ENCODE results near the gene IFI6. TPM values are rescaled to one million over a fixed set of nuclear protein-coding genes. Genes with fewer than 3 reads are reported as not detected.

IFI6 gene
- total and polyA plus RNA-seq, 4 donors: 5.9 to 339 (median 169) TPM

- Histone ChIP-seq H3K27ac (ENCODE audit: low read depth in 1 of 2, low read length in 2 of 2) (no peak overlapping the region), H3K36me3 (ENCODE audit: control insufficient read depth in 4 of 4, insufficient read depth in 3 of 4, low read depth in 1 of 4, low read length in 3 of 4) (no peaks in the 10 kb centered on the region), H3K4me1 (ENCODE audit: control insufficient read depth in 4 of 4, insufficient read depth in 4 of 4, low read length in 3 of 4) (no peaks in the 10 kb centered on the region), H3K27me3 (ENCODE audit: control insufficient read depth in 4 of 4, insufficient read depth in 4 of 4, low read length in 3 of 4) (no peaks in the 10 kb centered on the region), H3K9me3 (ENCODE audit: control insufficient read depth in 4 of 4, low read length in 3 of 4) (no peaks in the 10 kb centered on the region), H3K9ac (ENCODE audit: low read depth in 1 of 2, low read length in 2 of 2) (no peak overlapping the region), H3K4me3 (ENCODE audit: low read depth in 1 of 3, low read length in 3 of 3) (no peak overlapping the region)
- WGBS: 93% methylated on average over 8 of the region's 8 CpGs
- no peak for DNase-seq (ENCODE audit: low spot score)
- TF ChIP-seq TAF1 (conservative IDR thresholded peaks at IDR 0.05) (no peak), FOXA2 (IDR thresholded peaks at IDR 0.05) (no peak), SP1 (IDR thresholded peaks at IDR 0.05) (no peak), MAX (IDR thresholded peaks at IDR 0.05) (no peak)
Measured at GRCh38 chr1:27646676-27647075, 25.3 kb downstream of the IFI6 start.

GRCh38 chr1:27645071-27645415, 26.9 kb downstream of the IFI6 start:
- TF ChIP-seq YY1 (IDR thresholded peaks at IDR 0.05): no peak
- TF ChIP-seq ZBTB33 (IDR thresholded peaks at IDR 0.05): no peak
- TF ChIP-seq JUND (IDR thresholded peaks at IDR 0.05): no peak
- TF ChIP-seq RAD21 (IDR thresholded peaks at IDR 0.05): no peak
- no peak for TF ChIP-seq CTCF (IDR thresholded peaks at IDR 0.05; ENCODE audit: low read depth, low read length, missing input control)
- TF ChIP-seq TAF1 (conservative IDR thresholded peaks at IDR 0.05): no peak
- no peak for TF ChIP-seq NR2F2 (IDR thresholded peaks at IDR 0.05)
- TF ChIP-seq FOXA2 (IDR thresholded peaks at IDR 0.05): no peak
- no peak for TF ChIP-seq ATF3 (IDR thresholded peaks at IDR 0.05)
- TF ChIP-seq RXRA (IDR thresholded peaks at IDR 0.05): no peak
- TF ChIP-seq SP1 (IDR thresholded peaks at IDR 0.05): no peak
- TF ChIP-seq EGR1 (IDR thresholded peaks at IDR 0.05; ENCODE audit: low read depth in 2 of 2): no peak
- no peak for TF ChIP-seq FOXA1 (IDR thresholded peaks at IDR 0.05)
- no peak for TF ChIP-seq HNF4A (conservative IDR thresholded peaks at IDR 0.05)
- TF ChIP-seq HNF4G (IDR thresholded peaks at IDR 0.05): no peak
- no peak for TF ChIP-seq MAX (IDR thresholded peaks at IDR 0.05)
- no peak for TF ChIP-seq GABPA (IDR thresholded peaks at IDR 0.05 in 1 of 2, conservative IDR thresholded peaks at IDR 0.05 in 1 of 2)
- no peak for TF ChIP-seq REST (IDR thresholded peaks at IDR 0.05)
- H3K36me3 ChIP-seq (ENCODE audit: control insufficient read depth in 4 of 4, insufficient read depth in 3 of 4, low read depth in 1 of 4, low read length in 3 of 4): no peaks in the 10 kb centered on the region
- H3K4me1 ChIP-seq (ENCODE audit: control insufficient read depth in 4 of 4, insufficient read depth in 4 of 4, low read length in 3 of 4): no peaks in the 10 kb centered on the region
- H3K4me3 ChIP-seq (ENCODE audit: low read depth in 1 of 3, low read length in 3 of 3): no peak overlapping the region
- no peak overlapping the region for H3K9ac ChIP-seq (ENCODE audit: low read depth in 1 of 2, low read length in 2 of 2)
- WGBS: 98% methylated on average over 4 of the region's 4 CpGs
- no peak overlapping the region for H3K27ac ChIP-seq (ENCODE audit: low read depth in 1 of 2, low read length in 2 of 2)
- H3K9me3 ChIP-seq (ENCODE audit: control insufficient read depth in 4 of 4, low read length in 3 of 4): no peaks in the 10 kb centered on the region
- H3K27me3 ChIP-seq (ENCODE audit: control insufficient read depth in 4 of 4, insufficient read depth in 4 of 4, low read length in 3 of 4): no peaks in the 10 kb centered on the region
- no peak for DNase-seq (ENCODE audit: low spot score)
